ENCODE results near the gene UNC79.

The UNC79 gene

DNA sequence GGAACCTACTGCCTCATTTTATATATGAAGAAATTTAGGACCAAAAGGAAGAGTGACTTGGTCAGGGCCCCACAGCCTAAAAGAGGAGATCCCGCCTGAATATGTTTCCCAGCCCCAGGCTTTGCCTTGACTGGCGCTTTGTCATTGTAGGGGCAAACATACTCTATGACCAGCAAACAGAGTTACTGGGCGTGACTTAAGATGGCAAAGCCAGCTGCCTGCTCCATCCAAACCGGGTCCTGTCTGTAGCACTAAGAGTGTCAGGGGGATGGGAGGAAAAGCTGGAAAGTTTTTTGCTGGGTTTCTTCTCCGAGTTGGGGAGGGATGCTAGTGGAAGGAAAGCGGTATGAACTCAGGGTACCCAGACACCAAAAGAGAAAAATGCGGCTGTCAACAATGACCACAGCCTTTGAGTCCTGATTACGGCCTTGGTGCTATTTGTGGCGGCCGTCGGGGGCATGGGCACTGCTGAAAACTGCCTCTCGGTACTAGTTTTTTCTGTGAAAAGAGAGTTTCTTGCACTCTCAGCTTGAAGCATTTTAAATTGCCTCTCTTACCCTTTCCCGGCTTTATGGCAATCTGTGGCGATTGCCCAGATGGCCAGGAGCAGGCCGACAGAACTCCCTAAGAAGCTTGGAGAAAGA lies 274.9 kb downstream of the UNC79 start:
- Histone ChIP-seq H3K36me3 (ENCODE audit: control insufficient read depth, insufficient read depth, low read length) (no peaks in the 10 kb centered on the region), H3K4me1 (ENCODE audit: control insufficient read depth, insufficient read depth, low read length, poor library complexity, severe bottlenecking) (no peaks in the 10 kb centered on the region), H3K4me3 (ENCODE audit: extremely low read depth, insufficient read depth, low read length, poor library complexity, severe bottlenecking) (no peak overlapping the region), H3K9me3 (ENCODE audit: control insufficient read depth, low read length) (no peaks in the 10 kb centered on the region), H3K27ac (ENCODE audit: low read depth, low read length, severe bottlenecking) (no peak overlapping the region)
- WGBS, 2 experiments (ENCODE audit: insufficient coverage in 2 of 2) = 92 to 94% methylated on average over 14 of the region's 15 CpGs

DNA sequence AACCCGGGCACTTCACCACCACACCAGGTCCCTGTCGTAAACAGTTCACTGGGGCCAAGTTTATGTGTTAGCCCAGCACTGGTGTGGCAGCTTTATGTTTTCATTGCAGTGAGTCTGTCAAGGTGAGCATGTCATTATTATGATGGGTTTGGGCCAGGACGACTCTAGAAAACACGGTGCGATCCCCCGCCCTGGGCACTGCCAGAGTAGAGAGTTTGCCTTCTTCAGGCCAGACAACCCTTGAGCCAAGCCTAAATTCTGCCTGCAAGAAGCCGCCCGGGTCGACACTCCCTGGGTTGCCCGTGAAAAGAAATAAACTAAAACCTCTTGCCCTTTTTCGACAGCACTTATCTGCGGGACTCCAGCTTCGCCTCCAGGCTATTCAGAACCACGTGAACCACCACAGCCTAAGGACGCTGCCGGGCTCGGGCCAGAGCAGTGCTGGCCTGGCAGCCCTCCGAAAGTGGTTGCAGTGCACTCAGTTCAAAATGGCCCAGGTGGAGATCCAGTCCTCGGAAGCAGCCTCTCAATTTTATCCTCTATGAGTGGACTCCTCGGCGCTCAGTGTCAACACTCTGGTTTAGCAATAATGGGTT lies 275.7 kb downstream of the UNC79 start:
- H3K36me3 ChIP-seq (ENCODE audit: control insufficient read depth, insufficient read depth, low read length) = no peaks in the 10 kb centered on the region
- WGBS, 2 experiments (ENCODE audit: insufficient coverage in 2 of 2) = 92% methylated on average over 17 to 19 of the region's 21 CpGs
- H3K4me1 ChIP-seq (ENCODE audit: control insufficient read depth, insufficient read depth, low read length, poor library complexity, severe bottlenecking) = no peaks in the 10 kb centered on the region
- no peak overlapping the region for H3K27ac ChIP-seq (ENCODE audit: low read depth, low read length, severe bottlenecking)
- H3K9me3 ChIP-seq (ENCODE audit: control insufficient read depth, low read length) = no peaks in the 10 kb centered on the region
- H3K4me3 ChIP-seq (ENCODE audit: extremely low read depth, insufficient read depth, low read length, poor library complexity, severe bottlenecking) = no peak overlapping the region

DNA sequence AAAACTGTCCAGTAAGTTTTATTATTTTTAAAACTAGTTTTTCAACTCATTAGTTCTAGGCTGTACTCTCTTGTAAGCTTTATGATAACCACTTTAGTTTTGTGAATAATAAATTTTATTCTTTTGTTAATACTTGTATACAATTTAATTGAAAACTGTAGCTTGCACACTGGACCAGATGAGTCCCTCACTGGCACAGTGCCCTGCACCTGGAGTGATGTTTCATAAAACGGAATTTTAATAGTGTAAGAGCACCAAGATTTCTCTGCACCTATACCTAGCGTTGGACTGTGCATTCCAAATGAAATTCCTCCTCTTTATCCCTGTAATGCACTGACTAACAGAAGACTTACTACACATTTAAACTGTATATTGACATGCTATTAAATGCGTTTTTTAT lies 276.7 kb downstream of the UNC79 start:
- WGBS, 2 experiments (ENCODE audit: insufficient coverage in 2 of 2) = 86% methylated on average over 1 of the region's 3 CpGs; no CpG with 5 or more reads in 1 of the 2 experiments
- Histone ChIP-seq H3K4me1 (ENCODE audit: control insufficient read depth, insufficient read depth, low read length, poor library complexity, severe bottlenecking) (no peaks in the 10 kb centered on the region), H3K27ac (ENCODE audit: low read depth, low read length, severe bottlenecking) (no peak overlapping the region), H3K4me3 (ENCODE audit: extremely low read depth, insufficient read depth, low read length, poor library complexity, severe bottlenecking) (no peak overlapping the region), H3K9me3 (ENCODE audit: control insufficient read depth, low read length) (no peaks in the 10 kb centered on the region), H3K36me3 (ENCODE audit: control insufficient read depth, insufficient read depth, low read length) (no peaks in the 10 kb centered on the region)

DNA sequence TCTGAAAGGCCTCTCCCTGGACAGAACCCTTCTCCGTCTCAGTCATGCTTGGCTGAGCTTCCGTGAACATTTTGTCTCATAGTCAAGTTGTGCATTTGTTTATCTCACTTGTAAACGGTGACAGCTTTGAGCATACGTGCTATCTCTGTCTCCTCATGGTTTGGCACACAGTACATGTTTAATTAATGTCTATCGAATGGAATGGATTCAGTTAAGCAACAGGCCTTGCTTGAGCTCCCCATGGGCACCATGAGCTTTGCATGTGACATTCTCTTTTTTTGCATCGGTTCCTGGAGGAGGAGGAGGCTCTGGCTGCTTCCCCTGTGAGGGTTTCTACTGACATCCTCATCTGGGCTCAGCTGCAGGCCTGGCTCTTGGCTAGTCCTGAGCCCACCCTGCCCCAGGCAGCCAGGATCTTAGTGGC lies 277.6 kb downstream of the UNC79 start:
- no peaks in the 10 kb centered on the region for H3K4me1 ChIP-seq (ENCODE audit: control insufficient read depth, insufficient read depth, low read length, poor library complexity, severe bottlenecking)
- H3K4me3 ChIP-seq (ENCODE audit: extremely low read depth, insufficient read depth, low read length, poor library complexity, severe bottlenecking) = no peak overlapping the region
- H3K9me3 ChIP-seq (ENCODE audit: control insufficient read depth, low read length) = no peaks in the 10 kb centered on the region
- no peak overlapping the region for H3K27ac ChIP-seq (ENCODE audit: low read depth, low read length, severe bottlenecking)
- 93 to 96% methylated on average over 5 to 6 of the region's 6 CpGs for WGBS, 2 experiments (ENCODE audit: insufficient coverage in 2 of 2)
- no peaks in the 10 kb centered on the region for H3K36me3 ChIP-seq (ENCODE audit: control insufficient read depth, insufficient read depth, low read length)

DNA sequence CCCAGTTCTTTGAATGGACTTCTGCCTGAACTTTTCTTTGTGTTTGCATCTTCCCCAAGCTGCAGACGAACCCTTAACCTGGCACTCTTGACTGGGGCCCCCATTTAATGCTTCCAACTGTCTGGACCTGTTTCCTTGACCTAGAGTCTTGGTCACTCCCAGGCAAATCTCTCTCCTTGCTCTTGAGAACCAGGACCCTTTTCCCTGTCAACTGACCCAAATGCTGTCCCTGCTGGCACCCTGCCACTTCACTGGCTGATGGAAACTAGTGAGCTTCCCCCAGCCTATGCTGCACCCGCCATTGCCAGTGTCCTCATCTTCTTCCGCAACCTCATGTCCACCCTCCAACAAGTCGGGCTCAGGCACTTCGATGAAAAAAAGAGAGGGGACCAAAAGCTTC lies 278.1 kb downstream of the UNC79 start:
- 82 to 86% methylated on average over 2 to 3 of the region's 5 CpGs for WGBS, 2 experiments (ENCODE audit: insufficient coverage in 2 of 2)
- Histone ChIP-seq H3K27ac (ENCODE audit: low read depth, low read length, severe bottlenecking) (no peak overlapping the region), H3K9me3 (ENCODE audit: control insufficient read depth, low read length) (no peaks in the 10 kb centered on the region), H3K4me1 (ENCODE audit: control insufficient read depth, insufficient read depth, low read length, poor library complexity, severe bottlenecking) (no peaks in the 10 kb centered on the region), H3K36me3 (ENCODE audit: control insufficient read depth, insufficient read depth, low read length) (no peaks in the 10 kb centered on the region), H3K4me3 (ENCODE audit: extremely low read depth, insufficient read depth, low read length, poor library complexity, severe bottlenecking) (no peak overlapping the region)

DNA sequence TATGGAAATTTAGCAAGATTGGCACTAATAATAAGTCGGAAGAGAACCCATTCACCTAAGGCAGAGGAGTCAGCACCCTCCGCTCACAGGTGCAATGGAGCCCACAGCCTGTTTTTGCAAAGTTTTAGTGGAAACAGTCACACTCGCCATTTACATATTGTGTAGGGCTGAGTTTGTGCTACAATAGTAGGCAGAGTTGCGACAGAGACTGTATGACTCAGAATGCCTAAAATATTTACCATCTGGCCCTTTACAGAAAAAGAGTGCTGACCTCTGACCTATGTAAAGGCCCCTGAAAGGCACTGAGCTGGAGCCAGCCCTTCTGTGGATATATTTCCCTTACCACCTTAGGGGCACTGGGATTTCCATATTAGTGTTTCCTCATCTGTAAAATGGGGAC lies 278.5 kb downstream of the UNC79 start:
- H3K4me3 ChIP-seq (ENCODE audit: extremely low read depth, insufficient read depth, low read length, poor library complexity, severe bottlenecking) = no peak overlapping the region
- H3K9me3 ChIP-seq (ENCODE audit: control insufficient read depth, low read length) = no peaks in the 10 kb centered on the region
- no peaks in the 10 kb centered on the region for H3K36me3 ChIP-seq (ENCODE audit: control insufficient read depth, insufficient read depth, low read length)
- H3K4me1 ChIP-seq (ENCODE audit: control insufficient read depth, insufficient read depth, low read length, poor library complexity, severe bottlenecking) = no peaks in the 10 kb centered on the region
- 89 to 100% methylated on average over 3 to 4 of the region's 4 CpGs for WGBS, 2 experiments (ENCODE audit: insufficient coverage in 2 of 2)
- no peak overlapping the region for H3K27ac ChIP-seq (ENCODE audit: low read depth, low read length, severe bottlenecking)

DNA sequence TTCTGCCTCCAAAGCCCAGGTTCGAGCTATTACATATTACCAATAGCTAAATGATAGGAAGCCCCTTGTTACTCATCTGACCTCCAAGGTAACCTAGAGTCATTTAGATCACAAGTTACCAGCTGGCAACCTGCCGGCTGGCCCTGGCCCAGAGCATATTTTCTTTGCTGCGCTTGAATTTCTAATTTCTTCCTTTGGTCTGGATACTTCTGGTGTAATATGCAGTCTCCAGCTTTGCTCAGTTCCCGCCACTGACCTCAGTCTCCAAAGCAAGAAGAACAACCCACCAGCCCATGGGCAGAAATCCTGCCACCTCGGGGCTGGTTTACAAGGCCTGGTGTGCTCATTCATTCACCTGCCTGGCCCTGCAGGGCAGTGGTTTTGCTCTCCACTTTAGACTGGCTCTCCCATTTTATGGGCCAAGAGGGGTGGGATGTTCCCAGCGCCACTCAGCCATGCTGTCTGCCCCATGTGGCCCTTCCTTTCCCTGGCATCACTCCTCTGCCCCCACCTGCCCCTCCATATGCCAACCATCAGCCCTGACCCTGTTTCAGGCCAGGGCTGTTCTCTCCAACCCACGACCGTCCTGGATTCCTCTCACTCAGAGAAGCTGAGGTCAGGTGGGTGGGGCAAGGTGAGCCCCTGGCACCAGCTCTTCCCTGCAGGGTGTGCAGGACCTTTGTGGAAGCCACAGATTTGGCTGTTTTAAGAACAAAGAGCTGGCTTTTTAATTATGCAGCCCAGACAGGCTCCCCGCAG lies 281.5 kb downstream of the UNC79 start:
- no peaks in the 10 kb centered on the region for H3K4me1 ChIP-seq (ENCODE audit: control insufficient read depth, insufficient read depth, low read length, poor library complexity, severe bottlenecking)
- H3K36me3 ChIP-seq (ENCODE audit: control insufficient read depth, insufficient read depth, low read length) = no peaks in the 10 kb centered on the region
- no peak overlapping the region for H3K27ac ChIP-seq (ENCODE audit: low read depth, low read length, severe bottlenecking)
- H3K4me3 ChIP-seq (ENCODE audit: extremely low read depth, insufficient read depth, low read length, poor library complexity, severe bottlenecking) = no peak overlapping the region
- 83 to 90% methylated on average over 6 of the region's 9 CpGs for WGBS, 2 experiments (ENCODE audit: insufficient coverage in 2 of 2)
- H3K9me3 ChIP-seq (ENCODE audit: control insufficient read depth, low read length) = no peaks in the 10 kb centered on the region

DNA sequence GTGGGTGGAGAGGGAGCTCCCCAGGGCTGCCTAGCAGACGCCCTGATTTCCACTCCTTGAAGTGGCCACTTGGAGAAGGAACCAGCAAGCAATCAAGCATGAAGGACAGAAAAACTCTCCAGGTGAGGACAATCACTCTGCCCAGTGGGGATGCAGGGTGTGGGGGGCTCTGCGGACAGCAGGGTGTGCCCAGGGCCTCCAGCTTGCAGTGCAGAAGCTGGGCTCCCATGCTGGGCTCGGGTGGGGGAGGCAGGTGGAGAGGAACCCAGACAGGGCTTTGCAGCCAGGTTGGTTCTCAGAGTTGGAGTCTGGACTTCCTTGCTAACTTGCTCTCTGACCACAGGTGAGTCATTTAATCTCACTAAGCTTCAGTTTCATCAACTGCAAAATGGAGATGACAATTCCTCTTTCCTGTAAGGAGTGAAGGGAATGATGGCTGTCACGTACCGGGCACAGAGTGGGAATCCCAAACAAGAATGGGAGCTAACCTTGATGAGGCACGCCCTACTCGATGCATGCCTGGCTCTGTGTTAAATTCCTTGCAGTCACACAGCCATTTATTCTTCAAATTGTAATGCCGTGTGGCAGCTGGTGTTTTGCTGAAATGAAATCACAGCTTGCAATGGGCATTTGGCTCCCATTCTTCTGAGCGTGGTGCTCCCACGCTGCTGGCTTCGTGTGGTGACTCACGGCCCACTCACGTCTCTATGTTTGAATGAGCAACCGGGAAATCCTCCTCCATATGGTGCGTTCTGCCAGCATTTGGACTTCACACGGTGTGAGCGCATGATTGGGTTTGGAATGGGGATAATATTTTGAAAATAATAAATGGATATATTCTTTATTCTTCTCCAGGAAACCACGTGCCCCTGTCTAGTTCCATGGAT lies 282.3 kb downstream of the UNC79 start:
- Histone ChIP-seq H3K27ac (ENCODE audit: low read depth, low read length, severe bottlenecking) (no peak overlapping the region), H3K9me3 (ENCODE audit: control insufficient read depth, low read length) (no peaks in the 10 kb centered on the region), H3K36me3 (ENCODE audit: control insufficient read depth, insufficient read depth, low read length) (no peaks in the 10 kb centered on the region), H3K4me3 (ENCODE audit: extremely low read depth, insufficient read depth, low read length, poor library complexity, severe bottlenecking) (no peak overlapping the region), H3K4me1 (ENCODE audit: control insufficient read depth, insufficient read depth, low read length, poor library complexity, severe bottlenecking) (no peaks in the 10 kb centered on the region)
- 85 to 93% methylated on average over 13 to 15 of the region's 18 CpGs for WGBS, 2 experiments (ENCODE audit: insufficient coverage in 2 of 2)

DNA sequence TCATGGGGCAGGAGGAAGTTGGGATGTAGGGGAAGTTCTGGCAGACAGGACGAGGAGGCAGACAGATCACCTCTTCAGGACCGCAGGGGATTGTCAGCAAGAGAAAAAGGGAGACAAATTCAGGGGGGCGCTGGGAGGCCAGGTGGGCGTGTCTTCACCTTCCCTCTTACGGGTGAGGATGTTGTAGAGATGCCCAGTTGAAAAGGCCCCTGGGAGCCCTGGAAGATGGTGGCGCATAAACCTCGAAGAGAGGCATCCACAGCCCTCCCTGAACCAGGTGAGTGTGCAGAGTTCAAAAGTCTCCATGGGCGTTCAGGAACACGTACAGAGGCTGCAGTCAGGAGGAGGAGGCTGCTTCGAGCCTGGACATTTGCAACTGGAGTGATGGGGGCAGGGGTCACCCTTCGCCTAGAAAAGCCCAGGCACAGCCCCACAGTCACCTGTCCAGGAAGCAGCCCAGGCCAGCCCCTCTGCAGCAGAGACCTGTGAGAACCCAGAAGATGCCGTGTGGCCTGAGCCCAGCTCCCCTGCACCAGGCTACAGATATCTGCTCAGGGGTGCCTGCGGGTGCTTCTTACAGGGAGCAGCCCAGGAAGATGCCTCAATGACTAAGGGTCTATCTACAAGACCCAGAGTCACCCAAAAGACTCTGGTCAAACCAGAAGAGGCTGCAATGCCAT lies 283.1 kb downstream of the UNC79 start:
- 85 to 90% methylated on average over 11 to 12 of the region's 13 CpGs for WGBS, 2 experiments (ENCODE audit: insufficient coverage in 2 of 2)
- Histone ChIP-seq H3K4me3 (ENCODE audit: extremely low read depth, insufficient read depth, low read length, poor library complexity, severe bottlenecking) (no peak overlapping the region), H3K4me1 (ENCODE audit: control insufficient read depth, insufficient read depth, low read length, poor library complexity, severe bottlenecking) (no peaks in the 10 kb centered on the region), H3K9me3 (ENCODE audit: control insufficient read depth, low read length) (no peaks in the 10 kb centered on the region), H3K27ac (ENCODE audit: low read depth, low read length, severe bottlenecking) (no peak overlapping the region), H3K36me3 (ENCODE audit: control insufficient read depth, insufficient read depth, low read length) (no peaks in the 10 kb centered on the region)

DNA sequence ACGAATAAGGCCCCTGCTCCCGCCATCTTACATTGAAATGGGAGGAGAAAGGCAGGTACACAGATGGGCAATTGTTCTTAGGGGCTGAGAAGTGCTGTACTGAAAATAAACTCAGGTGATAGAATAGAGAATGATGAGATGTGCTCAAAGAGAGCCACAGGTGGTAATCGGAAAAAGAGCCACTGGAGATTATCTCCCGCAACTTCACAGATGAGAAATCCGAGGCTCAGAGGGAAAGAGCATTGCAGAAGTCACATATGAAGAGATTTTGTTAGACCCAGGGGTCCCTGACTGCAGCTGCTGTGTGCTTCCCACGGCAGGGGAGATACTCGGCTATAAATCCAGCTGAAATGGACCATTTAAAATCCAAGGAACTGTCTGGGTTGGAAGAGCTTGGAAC lies 283.9 kb downstream of the UNC79 start:
- Histone ChIP-seq H3K4me1 (ENCODE audit: control insufficient read depth, insufficient read depth, low read length, poor library complexity, severe bottlenecking) (no peaks in the 10 kb centered on the region), H3K36me3 (ENCODE audit: control insufficient read depth, insufficient read depth, low read length) (no peaks in the 10 kb centered on the region), H3K4me3 (ENCODE audit: extremely low read depth, insufficient read depth, low read length, poor library complexity, severe bottlenecking) (no peak overlapping the region), H3K9me3 (ENCODE audit: control insufficient read depth, low read length) (no peaks in the 10 kb centered on the region), H3K27ac (ENCODE audit: low read depth, low read length, severe bottlenecking) (no peak overlapping the region)
- WGBS, 2 experiments (ENCODE audit: insufficient coverage in 2 of 2) = 84 to 95% methylated on average over 7 of the region's 7 CpGs
